C4-2B (cell line): Measurements from ENCODE around the gene TRPC4.

ENCODE experiments used
- CTCF ChIP-seq: fragments of 450-650 bp; conservative IDR thresholded peaks from 2 replicates; pipeline ENCODE4 v1.5.1; 2017; ENCODE audit warnings: mild to moderate bottlenecking
- ZFX ChIP-seq: fragments of 450-650 bp; IDR thresholded peaks from 2 replicates; pipeline ENCODE4 v1.6.1; 2017

GRCh38 chr13:37878921-37879320, 9.3 kb upstream of the TRPC4 start:
- TF ChIP-seq CTCF, result no peak
- no peak for TF ChIP-seq ZFX
